GM12873 (cell line): ENCODE data around the gene C17orf50.

Experiments
- CTCF ChIP-seq: IDR thresholded peaks from 2 replicates; pipeline ENCODE4 v1.5.1; 2012; ENCODE audit warnings: low read depth, mild to moderate bottlenecking, moderate library complexity, low read length, control low read depth; ENCODE audit not compliant: insufficient read depth; ENCODE audit errors: missing control alignments

C17orf50 gene

GRCh38 chr17:35801583-35802224 lies 41.0 kb downstream of the C17orf50 start:
- no peak for TF ChIP-seq CTCF

DNA sequence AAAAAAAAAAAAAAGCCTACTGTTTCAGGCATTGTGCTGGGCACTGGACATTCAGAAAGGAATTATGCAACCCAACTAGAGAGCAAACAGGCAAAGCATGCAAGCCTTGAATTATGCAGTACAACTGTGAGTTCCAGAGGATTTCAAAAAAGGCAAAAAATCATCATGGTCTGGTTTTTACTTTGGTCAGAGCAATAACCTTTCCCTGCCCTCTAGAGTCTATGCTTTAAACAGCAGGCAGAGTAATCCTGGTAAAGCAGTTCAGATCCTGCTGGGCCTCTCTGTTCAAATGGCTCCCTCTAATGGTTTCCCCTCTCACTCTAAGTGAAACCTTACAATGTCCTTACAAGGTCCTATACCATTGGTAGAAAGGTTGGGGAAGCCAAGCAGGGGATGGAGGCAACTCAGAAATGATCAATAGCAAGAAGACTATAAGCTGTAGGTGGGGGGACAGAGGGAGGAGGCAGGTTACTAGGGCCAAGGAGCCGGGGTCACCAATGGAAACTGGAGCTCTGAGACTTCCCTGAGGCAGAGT lies 44.0 kb downstream of the C17orf50 start:
- TF ChIP-seq CTCF = peak; percentile 89

GRCh38 chr17:35807371-35808144 lies 46.9 kb downstream of the C17orf50 start:
- no peak for TF ChIP-seq CTCF

- TF ChIP-seq CTCF = no peak
Measured at GRCh38 chr17:35808240-35808961, 47.7 kb downstream of the C17orf50 start.

GRCh38 chr17:35808962-35809854 lies 48.5 kb downstream of the C17orf50 start, which contains the start of gene TAF15:
Gene TAF15, plus strand, starts transcription at chr17:35809484. Its CDS starts 86 bp downstream, at chr17:35809570.
- peak; percentile 83 for TF ChIP-seq CTCF

DNA sequence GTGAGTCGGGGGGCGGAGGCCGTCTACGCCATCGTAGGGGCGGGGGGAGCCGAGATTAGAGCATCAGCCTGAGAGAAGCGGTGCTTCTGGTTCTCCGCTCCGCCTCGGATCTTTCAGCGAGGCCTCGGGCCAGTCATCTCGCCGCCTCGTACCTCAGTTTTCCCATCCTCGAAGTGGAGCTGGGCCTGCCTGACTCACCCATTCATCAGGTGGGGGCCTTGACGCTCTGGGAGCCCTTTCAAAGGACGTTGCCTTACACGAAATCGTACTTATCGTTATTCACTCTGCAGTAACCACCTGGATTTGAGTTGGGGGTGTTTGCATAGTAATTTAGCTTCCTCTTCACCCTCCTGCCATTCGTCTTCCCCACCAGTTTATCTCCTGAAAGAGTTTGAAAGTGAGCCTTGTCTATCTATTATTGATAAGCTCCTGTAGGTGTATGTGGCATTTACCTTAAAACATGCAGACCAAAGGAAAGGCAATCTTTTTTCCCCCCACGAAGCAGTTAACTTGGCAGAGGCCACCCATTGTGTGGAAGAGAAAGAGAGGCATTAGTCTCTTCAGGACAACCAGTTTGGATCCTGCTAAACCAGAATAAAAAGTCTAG lies 49.3 kb downstream of the C17orf50 start:
- TF ChIP-seq CTCF = no peak
